Cardiac muscle cell (in vitro differentiated cells and primary cell): ENCODE results near the gene CCDC88C. TPM values are rescaled to one million over a fixed set of nuclear protein-coding genes. Genes with fewer than 3 reads are reported as not detected.

Experiments used
- DNase-seq, 2 donors: peaks; one replicate each; pipeline versions ENCODE4 v3.0.0 to v3.0.0-alpha.2; 2010 to 2017; ENCODE audit warnings: low read depth in 1 of 2, low spot score in 1 of 2
- H3K27ac ChIP-seq: fragments of 200-600 bp; sonication (generic); 2 replicates; pipeline ENCODE4 v1.5.1; 2016
- H3K27me3 ChIP-seq: fragments of 200-600 bp; sonication (generic); 2 replicates; pipeline ENCODE4 v1.6.0; 2016; ENCODE audit warnings: control low read depth
- H3K36me3 ChIP-seq: fragments of 200-600 bp; sonication (generic); 2 replicates; pipeline ENCODE4 v1.5.1; 2016; ENCODE audit warnings: control low read depth
- H3K4me1 ChIP-seq: fragments of 200-600 bp; sonication (generic); 2 replicates; pipeline ENCODE4 v1.8.1; 2017; ENCODE audit warnings: low read depth, mild to moderate bottlenecking, mixed run types
- H3K4me3 ChIP-seq: fragments of 200-600 bp; sonication (generic); 2 replicates; pipeline ENCODE4 v1.5.1; 2016; ENCODE audit warnings: mild to moderate bottlenecking
- H3K9me3 ChIP-seq: fragments of 200-600 bp; sonication (generic); 2 replicates; pipeline ENCODE4 v1.5.1; 2017; ENCODE audit warnings: low read depth, mild to moderate bottlenecking, control low read depth
- polyA plus RNA-seq: library from polyadenylated mRNA; unstranded; fragments of >200 nt; fragmentation: Nextera tagmentation; extraction: Ambion mirVana; gene quantifications from 2 replicates; pipeline ENCODE4 v1.2.1, GENCODE V29; 2016
- total RNA-seq: library from RNA; depleted of rRNA; stranded (reverse); fragments of >200 nt; gene quantifications from 2 replicates; pipeline ENCODE4 v1.2.3, GENCODE V29; 2016
- TF ChIP-seq, protein P1 (sequence below): IDR thresholded peaks from 2 replicates; pipeline ENCODE4 v1.5.1; 2012; ENCODE audit warnings: low read depth, mild to moderate bottlenecking, low read length

CCDC88C gene
- total and polyA plus RNA-seq, 2 experiments from 2014 or later: 0.49 to 1.2 TPM

DNA sequence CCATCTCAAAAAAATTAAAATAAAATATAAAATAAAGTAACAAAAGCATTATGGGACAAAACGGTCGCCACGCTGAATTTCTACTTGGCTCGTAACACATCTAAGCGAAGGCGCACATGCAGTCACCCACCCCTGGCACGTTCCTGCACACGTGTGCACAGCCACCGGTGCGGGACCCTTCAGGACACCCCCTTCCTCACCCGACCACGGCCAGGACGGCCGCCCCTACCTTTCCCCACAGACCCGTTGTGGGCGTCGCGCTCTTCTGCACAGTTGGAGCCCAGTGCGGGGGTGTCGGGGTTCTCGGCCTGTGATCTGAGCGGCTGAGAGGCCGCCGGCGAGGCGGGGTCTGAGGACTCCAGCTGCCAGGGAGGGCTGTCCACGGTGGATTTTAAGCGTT, 128.7 kb downstream of the CCDC88C start:
- no peaks in the 10 kb centered on the region for H3K9me3 ChIP-seq
- H3K27me3 ChIP-seq: no peaks in the 10 kb centered on the region
- H3K4me1 ChIP-seq: peaks cover 16% of the 10 kb centered on the region
- H3K27ac ChIP-seq: no peak overlapping the region
- TF ChIP-seq, protein P1, sequence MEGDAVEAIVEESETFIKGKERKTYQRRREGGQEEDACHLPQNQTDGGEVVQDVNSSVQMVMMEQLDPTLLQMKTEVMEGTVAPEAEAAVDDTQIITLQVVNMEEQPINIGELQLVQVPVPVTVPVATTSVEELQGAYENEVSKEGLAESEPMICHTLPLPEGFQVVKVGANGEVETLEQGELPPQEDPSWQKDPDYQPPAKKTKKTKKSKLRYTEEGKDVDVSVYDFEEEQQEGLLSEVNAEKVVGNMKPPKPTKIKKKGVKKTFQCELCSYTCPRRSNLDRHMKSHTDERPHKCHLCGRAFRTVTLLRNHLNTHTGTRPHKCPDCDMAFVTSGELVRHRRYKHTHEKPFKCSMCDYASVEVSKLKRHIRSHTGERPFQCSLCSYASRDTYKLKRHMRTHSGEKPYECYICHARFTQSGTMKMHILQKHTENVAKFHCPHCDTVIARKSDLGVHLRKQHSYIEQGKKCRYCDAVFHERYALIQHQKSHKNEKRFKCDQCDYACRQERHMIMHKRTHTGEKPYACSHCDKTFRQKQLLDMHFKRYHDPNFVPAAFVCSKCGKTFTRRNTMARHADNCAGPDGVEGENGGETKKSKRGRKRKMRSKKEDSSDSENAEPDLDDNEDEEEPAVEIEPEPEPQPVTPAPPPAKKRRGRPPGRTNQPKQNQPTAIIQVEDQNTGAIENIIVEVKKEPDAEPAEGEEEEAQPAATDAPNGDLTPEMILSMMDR: no peak
- H3K4me3 ChIP-seq: no peak overlapping the region
- DNase-seq: no peak
- no peaks in the 10 kb centered on the region for H3K36me3 ChIP-seq

GRCh38 chr14:91286530-91286937, 131.1 kb downstream of the CCDC88C start:
- TF ChIP-seq, protein P1: peak; percentile 81
- Histone ChIP-seq H3K36me3 (no peaks in the 10 kb centered on the region), H3K4me3 (no peak overlapping the region), H3K27ac (no peak overlapping the region), H3K4me1 (peaks cover 21% of the 10 kb centered on the region), H3K27me3 (no peaks in the 10 kb centered on the region), H3K9me3 (no peaks in the 10 kb centered on the region)
- DNase-seq: peak; percentile 74 to 76

- TF ChIP-seq, protein P1: no peak
- Histone ChIP-seq H3K27ac (no peak overlapping the region), H3K4me1 (peaks cover 21% of the 10 kb centered on the region), H3K9me3 (no peaks in the 10 kb centered on the region), H3K27me3 (no peaks in the 10 kb centered on the region), H3K36me3 (no peaks in the 10 kb centered on the region), H3K4me3 (no peak overlapping the region)
- no peak for DNase-seq
These were observed 132.7 kb downstream of the CCDC88C start for GRCh38 chr14:91284791-91285548.

GRCh38 chr14:91284146-91284790, 133.4 kb downstream of the CCDC88C start:
- Histone ChIP-seq H3K27ac (no peak overlapping the region), H3K36me3 (no peaks in the 10 kb centered on the region), H3K4me3 (no peak overlapping the region), H3K4me1 (peaks cover 21% of the 10 kb centered on the region), H3K27me3 (no peaks in the 10 kb centered on the region), H3K9me3 (no peaks in the 10 kb centered on the region)
- TF ChIP-seq, protein P1: no peak
- DNase-seq: peak; percentile 71 to 82

DNA sequence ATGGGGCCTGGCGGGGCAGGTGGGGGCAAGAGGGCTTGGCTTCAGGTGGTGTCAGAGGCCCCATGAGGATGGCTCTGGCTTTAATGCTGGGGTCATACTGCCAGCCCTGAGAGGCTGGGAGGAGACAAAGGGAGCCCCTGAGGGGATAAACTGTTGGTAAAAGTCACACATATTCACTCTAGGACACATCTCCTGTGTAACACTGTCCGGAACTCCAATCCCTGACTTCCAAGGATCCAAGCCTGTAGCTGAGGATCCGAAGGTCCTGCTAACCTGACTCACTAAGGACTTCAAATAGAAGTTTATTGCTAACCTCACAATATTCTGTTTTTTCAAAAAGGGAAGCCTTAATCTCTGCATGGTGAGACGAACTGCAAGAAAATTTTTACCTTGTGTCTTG, 134.0 kb downstream of the CCDC88C start:
- no peak for DNase-seq
- no peak overlapping the region for H3K4me3 ChIP-seq
- TF ChIP-seq, protein P1: no peak
- H3K36me3 ChIP-seq: no peaks in the 10 kb centered on the region
- H3K9me3 ChIP-seq: no peaks in the 10 kb centered on the region
- H3K27ac ChIP-seq: no peak overlapping the region
- no peaks in the 10 kb centered on the region for H3K27me3 ChIP-seq
- H3K4me1 ChIP-seq: peaks cover 21% of the 10 kb centered on the region
